ENCODE measurements around the gene NCAPG2.

NCAPG2 gene

DNA sequence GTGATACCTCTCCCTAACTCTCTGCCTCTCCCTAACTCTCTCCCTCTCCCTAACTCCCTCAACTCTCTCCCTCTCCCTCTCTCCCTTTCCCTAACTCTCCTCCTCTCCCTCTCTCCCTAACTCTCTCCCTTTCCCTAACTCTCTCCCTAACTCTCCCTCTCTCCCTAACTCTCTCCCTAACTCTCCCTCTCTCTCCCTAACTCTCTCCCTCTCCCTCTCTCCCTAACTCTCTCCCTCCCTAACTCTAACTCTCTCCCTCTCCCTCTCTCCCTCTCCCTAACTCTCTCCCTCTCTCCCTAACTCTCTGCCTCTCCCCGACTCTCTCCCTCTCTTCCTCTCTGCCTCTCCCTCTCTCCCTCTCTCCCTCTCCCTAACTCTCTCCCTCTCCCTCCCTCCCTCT is 115.0 kb downstream of the NCAPG2 start:
- H3K36me3 ChIP-seq (ENCODE audit: insufficient read depth, low read length), result no peaks in the 10 kb centered on the region
- no peaks in the 10 kb centered on the region for H3K4me1 ChIP-seq (ENCODE audit: insufficient read depth, low read length)
- no peak for DNase-seq
- H3K9me3 ChIP-seq (ENCODE audit: insufficient read depth, low read length, severe bottlenecking), result peaks cover 6% of the 10 kb centered on the region
- TF ChIP-seq, protein P1, sequence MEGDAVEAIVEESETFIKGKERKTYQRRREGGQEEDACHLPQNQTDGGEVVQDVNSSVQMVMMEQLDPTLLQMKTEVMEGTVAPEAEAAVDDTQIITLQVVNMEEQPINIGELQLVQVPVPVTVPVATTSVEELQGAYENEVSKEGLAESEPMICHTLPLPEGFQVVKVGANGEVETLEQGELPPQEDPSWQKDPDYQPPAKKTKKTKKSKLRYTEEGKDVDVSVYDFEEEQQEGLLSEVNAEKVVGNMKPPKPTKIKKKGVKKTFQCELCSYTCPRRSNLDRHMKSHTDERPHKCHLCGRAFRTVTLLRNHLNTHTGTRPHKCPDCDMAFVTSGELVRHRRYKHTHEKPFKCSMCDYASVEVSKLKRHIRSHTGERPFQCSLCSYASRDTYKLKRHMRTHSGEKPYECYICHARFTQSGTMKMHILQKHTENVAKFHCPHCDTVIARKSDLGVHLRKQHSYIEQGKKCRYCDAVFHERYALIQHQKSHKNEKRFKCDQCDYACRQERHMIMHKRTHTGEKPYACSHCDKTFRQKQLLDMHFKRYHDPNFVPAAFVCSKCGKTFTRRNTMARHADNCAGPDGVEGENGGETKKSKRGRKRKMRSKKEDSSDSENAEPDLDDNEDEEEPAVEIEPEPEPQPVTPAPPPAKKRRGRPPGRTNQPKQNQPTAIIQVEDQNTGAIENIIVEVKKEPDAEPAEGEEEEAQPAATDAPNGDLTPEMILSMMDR (IDR thresholded peaks at IDR 0.05; ENCODE audit: borderline replicate concordance, extremely low read depth, low read length, poor library complexity, severe bottlenecking), result no peak
- TF ChIP-seq EZH2 (IDR thresholded peaks at IDR 0.05; ENCODE audit: borderline replicate concordance, low read depth, low read length, severe bottlenecking), result no peak
- no peak overlapping the region for H3K4me3 ChIP-seq (ENCODE audit: low read depth in 1 of 2, low read length in 2 of 2)
- H4K20me1 ChIP-seq (ENCODE audit: insufficient read depth, low read length), result no peaks in the 10 kb centered on the region
- no peak for ATAC-seq (ENCODE audit: insufficient read depth, low read depth)
- no peak overlapping the region for H3K9ac ChIP-seq (ENCODE audit: low read depth, low read length)
- no peaks in the 10 kb centered on the region for H3K27me3 ChIP-seq (ENCODE audit: insufficient read depth, low read length, poor library complexity)
- no peak overlapping the region for H3K27ac ChIP-seq (ENCODE audit: low read length)
- no peaks in the 10 kb centered on the region for H3K79me2 ChIP-seq (ENCODE audit: insufficient read depth, low read length)
- no peak overlapping the region for H3K4me2 ChIP-seq (ENCODE audit: insufficient read depth, low read length)
- no peak overlapping the region for H2AFZ ChIP-seq (ENCODE audit: low read depth, low read length)

DNA sequence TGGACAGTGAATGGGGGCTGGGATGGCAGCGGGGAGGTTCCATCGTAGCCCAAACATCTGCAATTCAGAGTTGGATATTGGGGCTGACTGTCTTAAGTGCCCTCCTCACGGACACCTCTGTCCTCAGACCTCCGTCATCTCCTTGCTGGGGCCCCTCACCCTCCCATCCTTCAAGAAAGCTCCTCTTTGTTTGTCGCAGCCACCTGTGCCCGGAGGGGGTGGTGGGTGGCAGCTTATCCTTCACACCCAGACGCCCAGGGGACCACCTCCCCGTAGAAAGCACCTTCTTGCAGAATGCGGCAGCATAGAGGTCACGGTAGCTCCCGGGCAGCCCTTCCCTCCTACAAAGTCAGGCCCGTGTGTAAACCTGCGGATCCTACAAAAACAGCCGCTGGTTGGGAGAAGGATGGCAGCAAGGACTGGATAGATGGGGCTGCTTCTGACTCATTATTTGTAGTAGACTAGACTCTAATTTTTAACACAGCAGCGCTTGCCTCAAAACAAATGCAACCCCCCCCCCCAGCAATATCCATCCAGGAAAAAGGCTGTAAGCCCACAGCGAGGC is 115.6 kb downstream of the NCAPG2 start:
- Histone ChIP-seq H3K4me1 (ENCODE audit: insufficient read depth, low read length) (no peaks in the 10 kb centered on the region), H3K27me3 (ENCODE audit: insufficient read depth, low read length, poor library complexity) (no peaks in the 10 kb centered on the region), H3K9me3 (ENCODE audit: insufficient read depth, low read length, severe bottlenecking) (peaks cover 2% of the 10 kb centered on the region), H3K4me3 (ENCODE audit: low read depth in 1 of 2, low read length in 2 of 2) (no peak overlapping the region), H3K27ac (ENCODE audit: low read length) (no peak overlapping the region), H4K20me1 (ENCODE audit: insufficient read depth, low read length) (no peaks in the 10 kb centered on the region), H3K36me3 (ENCODE audit: insufficient read depth, low read length) (no peaks in the 10 kb centered on the region), H3K9ac (ENCODE audit: low read depth, low read length) (no peak overlapping the region), H3K79me2 (ENCODE audit: insufficient read depth, low read length) (no peaks in the 10 kb centered on the region), H3K4me2 (ENCODE audit: insufficient read depth, low read length) (no peak overlapping the region), H2AFZ (ENCODE audit: low read depth, low read length) (no peak overlapping the region)
- ATAC-seq (ENCODE audit: insufficient read depth, low read depth), result no peak
- no peak for DNase-seq
- TF ChIP-seq, protein P1 (IDR thresholded peaks at IDR 0.05; ENCODE audit: borderline replicate concordance, extremely low read depth, low read length, poor library complexity, severe bottlenecking), result no peak
- no peak for TF ChIP-seq EZH2 (IDR thresholded peaks at IDR 0.05; ENCODE audit: borderline replicate concordance, low read depth, low read length, severe bottlenecking)

DNA sequence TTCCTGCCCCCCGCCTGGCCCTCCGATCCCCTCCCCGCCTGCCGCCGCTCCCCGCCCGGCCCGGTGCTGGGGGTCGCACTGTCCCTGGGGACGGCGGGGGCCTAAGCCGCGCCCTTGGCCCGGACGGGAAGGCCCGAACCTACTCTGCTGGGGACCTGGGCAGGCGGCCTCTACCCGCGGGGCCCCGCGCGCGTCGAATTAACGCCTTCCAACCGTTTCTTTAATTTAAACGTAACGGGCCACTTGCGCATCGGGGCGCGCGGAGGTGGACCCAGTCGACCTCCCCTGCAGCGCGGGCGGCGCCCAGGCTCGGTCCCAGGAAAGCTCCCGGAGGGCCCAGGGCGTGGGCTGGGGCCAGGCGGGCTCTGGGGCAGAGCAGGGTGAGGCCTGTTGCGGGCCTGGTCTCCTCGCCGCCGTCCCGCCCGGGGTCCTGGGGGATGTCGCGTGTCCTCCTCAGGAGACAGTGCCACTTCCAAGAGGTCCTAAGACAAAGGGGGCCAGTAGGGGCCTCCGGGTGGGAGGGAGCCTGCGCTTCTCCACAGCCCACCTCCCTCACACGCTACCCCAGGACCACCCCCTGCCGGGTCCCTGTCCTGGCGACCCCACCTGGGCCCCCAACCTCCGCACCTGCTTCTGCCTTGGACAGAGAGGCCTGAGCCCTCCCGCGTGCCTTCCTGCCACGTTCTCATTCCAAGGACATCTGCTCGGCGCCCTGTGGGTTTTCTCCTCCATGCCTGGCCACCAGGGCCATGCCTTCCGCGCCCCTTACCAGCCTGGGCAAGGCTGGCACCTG is 116.3 kb downstream of the NCAPG2 start:
- Histone ChIP-seq H2AFZ (ENCODE audit: low read depth, low read length) (no peak overlapping the region), H3K9me3 (ENCODE audit: insufficient read depth, low read length, severe bottlenecking) (no peaks in the 10 kb centered on the region), H3K4me3 (ENCODE audit: low read depth in 1 of 2, low read length in 2 of 2) (no peak overlapping the region), H3K4me1 (ENCODE audit: insufficient read depth, low read length) (no peaks in the 10 kb centered on the region), H3K9ac (ENCODE audit: low read depth, low read length) (no peak overlapping the region), H3K27ac (ENCODE audit: low read length) (no peak overlapping the region), H3K36me3 (ENCODE audit: insufficient read depth, low read length) (no peaks in the 10 kb centered on the region), H3K27me3 (ENCODE audit: insufficient read depth, low read length, poor library complexity) (no peaks in the 10 kb centered on the region), H3K4me2 (ENCODE audit: insufficient read depth, low read length) (no peak overlapping the region), H3K79me2 (ENCODE audit: insufficient read depth, low read length) (no peaks in the 10 kb centered on the region), H4K20me1 (ENCODE audit: insufficient read depth, low read length) (no peaks in the 10 kb centered on the region)
- no peak for ATAC-seq (ENCODE audit: insufficient read depth, low read depth)
- no peak for DNase-seq
- TF ChIP-seq, protein P1 (IDR thresholded peaks at IDR 0.05; ENCODE audit: borderline replicate concordance, extremely low read depth, low read length, poor library complexity, severe bottlenecking), result no peak
- TF ChIP-seq EZH2 (IDR thresholded peaks at IDR 0.05; ENCODE audit: borderline replicate concordance, low read depth, low read length, severe bottlenecking), result no peak
